HepG2 (cell line): ENCODE results near the gene SKA2. TPM values are rescaled to one million over a fixed set of nuclear protein-coding genes. Genes with fewer than 3 reads are reported as not detected.

Source experiments
- CCDC6 ChIP-seq: sonication (generic); formaldehyde crosslinking; IDR thresholded peaks from 2 replicates; pipeline ENCODE4 v1.8.1; 2022; ENCODE audit warnings: mild to moderate bottlenecking, missing genetic modification reagents, moderate library complexity
- HOXA3 ChIP-seq: sonication (generic); formaldehyde crosslinking; IDR thresholded peaks from 2 replicates; pipeline ENCODE4 v1.5.0; 2020; ENCODE audit warnings: missing genetic modification reagents
- HOXA9 ChIP-seq: sonication (generic); formaldehyde crosslinking; IDR thresholded peaks from 2 replicates; pipeline ENCODE4 v1.8.1; 2022; ENCODE audit warnings: missing genetic modification reagents, mild to moderate bottlenecking, moderate library complexity, borderline replicate concordance
- NFIB ChIP-seq: sonication (generic); formaldehyde crosslinking; IDR thresholded peaks from 2 replicates; pipeline ENCODE4 v1.9.0; 2021; ENCODE audit warnings: missing genetic modification reagents, mild to moderate bottlenecking, borderline replicate concordance
- ONECUT2 ChIP-seq: sonication (generic); formaldehyde crosslinking; IDR thresholded peaks from 2 replicates; pipeline ENCODE4 v1.4.0; 2020; ENCODE audit warnings: missing genetic modification reagents
- PTBP1 ChIP-seq: fragments of 200-400 bp; formaldehyde crosslinking; IDR thresholded peaks from 2 replicates; pipeline ENCODE4 v1.6.1; 2018; ENCODE audit warnings: low read length, low read depth; ENCODE audit not compliant: poor library complexity, severe bottlenecking
- SALL2 ChIP-seq: sonication (generic); formaldehyde crosslinking; IDR thresholded peaks from 2 replicates; pipeline ENCODE4 v1.8.1; 2023; ENCODE audit warnings: mild to moderate bottlenecking, missing genetic modification reagents, inconsistent platforms
- SIN3B ChIP-seq: fragments of 150-350 bp; IDR thresholded peaks from 2 replicates; pipeline ENCODE4 v1.6.1; 2014; ENCODE audit warnings: low read length
- SP4 ChIP-seq: sonication (generic); formaldehyde crosslinking; IDR thresholded peaks from 2 replicates; pipeline ENCODE4 v1.8.1; 2023; ENCODE audit warnings: mild to moderate bottlenecking, missing genetic modification reagents
- ZFP36L1 ChIP-seq: sonication (generic); formaldehyde crosslinking; IDR thresholded peaks from 2 replicates; pipeline ENCODE4 v1.8.0; 2022; ENCODE audit warnings: mild to moderate bottlenecking, missing genetic modification reagents, moderate library complexity
- ZNF350 ChIP-seq: sonication (generic); formaldehyde crosslinking; IDR thresholded peaks from 2 replicates; pipeline ENCODE4 v1.4.0; 2020; ENCODE audit warnings: mild to moderate bottlenecking, low read depth, missing genetic modification reagents, borderline replicate concordance
- ZNF367 ChIP-seq: sonication (generic); formaldehyde crosslinking; IDR thresholded peaks from 2 replicates; pipeline ENCODE4 v1.4.0; 2020; ENCODE audit warnings: missing genetic modification reagents, borderline replicate concordance
- ZNF432 ChIP-seq: sonication (generic); formaldehyde crosslinking; IDR thresholded peaks from 2 replicates; pipeline ENCODE4 v1.5.0; 2020; ENCODE audit warnings: missing genetic modification reagents, mild to moderate bottlenecking, borderline replicate concordance
- ZNF460 ChIP-seq: sonication (generic); formaldehyde crosslinking; IDR thresholded peaks from 2 replicates; pipeline ENCODE4 v1.5.1; 2020; ENCODE audit warnings: missing genetic modification reagents, mild to moderate bottlenecking, borderline replicate concordance
- ZNF720 ChIP-seq: sonication (generic); formaldehyde crosslinking; IDR thresholded peaks from 2 replicates; pipeline ENCODE4 v1.4.0; 2020; ENCODE audit warnings: missing genetic modification reagents
- ZNF775 ChIP-seq: sonication (generic); formaldehyde crosslinking; IDR thresholded peaks from 2 replicates; pipeline ENCODE4 v1.4.0; 2020; ENCODE audit warnings: missing genetic modification reagents, mild to moderate bottlenecking, moderate library complexity, borderline replicate concordance
- ZSCAN20 ChIP-seq: sonication (generic); formaldehyde crosslinking; IDR thresholded peaks from 2 replicates; pipeline ENCODE4 v1.4.0; 2020; ENCODE audit warnings: missing genetic modification reagents, mild to moderate bottlenecking, borderline replicate concordance
- ZSCAN21 ChIP-seq: sonication (generic); formaldehyde crosslinking; IDR thresholded peaks from 2 replicates; pipeline ENCODE4 v1.8.0; 2022; ENCODE audit warnings: mild to moderate bottlenecking, missing genetic modification reagents, moderate library complexity, borderline replicate concordance
- polyA plus RNA-seq, 8 experiments: library from polyadenylated mRNA; depleted of rRNA in 3 of 8; stranded (reverse) in 7 of 8; unstranded in 1 of 8; fragments of >200 nt; fragmentation: Illumina TruSeq in 4 of 8; extraction: Trizol in 4 of 8; gene quantifications; 2 replicates each; pipeline versions ENCODE4 v1.2.1 to v1.2.3, GENCODE V29; 2011 to 2016; ENCODE audit warnings: low read depth in 4 of 8, missing spikeins in 1 of 8, mixed read lengths in 1 of 8; ENCODE audit not compliant: insufficient read depth in 1 of 8
- total RNA-seq, 5 experiments: library from RNA; depleted of rRNA; stranded (reverse); fragments of >200 nt; fragmentation: Illumina TruSeq; extraction: Trizol; gene quantifications; 2 replicates each; pipeline ENCODE4 v1.2.3, GENCODE V29; 2016; ENCODE audit warnings: low read depth in 1 of 5
- TF ChIP-seq, protein P1 (sequence below): sonication (generic); formaldehyde crosslinking; IDR thresholded peaks from 2 replicates; pipeline ENCODE4 v1.9.0; 2022; ENCODE audit warnings: missing genetic modification reagents, mild to moderate bottlenecking, borderline replicate concordance
- TF ChIP-seq, protein P2 (sequence below): sonication (generic); formaldehyde crosslinking; IDR thresholded peaks from 2 replicates; pipeline ENCODE4 v1.4.0; 2020; ENCODE audit warnings: missing genetic modification reagents, borderline replicate concordance
- TF ChIP-seq, protein P3 (sequence below), 2 experiments: fragments of 450-650 bp in 1 of 2; sonication (generic) in 1 of 2; formaldehyde crosslinking; IDR thresholded peaks; 2 replicates each; pipeline versions ENCODE4 v1.5.0 to v1.8.0; 2020 to 2022; ENCODE audit warnings: mild to moderate bottlenecking in 1 of 2, missing genetic modification reagents in 1 of 2
- TF ChIP-seq, protein P4 (sequence below): sonication (generic); formaldehyde crosslinking; conservative IDR thresholded peaks from 2 replicates; pipeline ENCODE4 v1.8.1; 2023; ENCODE audit warnings: missing genetic modification reagents

The SKA2 gene
- total and polyA plus RNA-seq, 2 of the 13 experiments (the other 11 are each of a cell fraction or from before 2014, with no cell fraction given): 18.6 to 91.8 TPM

DNA sequence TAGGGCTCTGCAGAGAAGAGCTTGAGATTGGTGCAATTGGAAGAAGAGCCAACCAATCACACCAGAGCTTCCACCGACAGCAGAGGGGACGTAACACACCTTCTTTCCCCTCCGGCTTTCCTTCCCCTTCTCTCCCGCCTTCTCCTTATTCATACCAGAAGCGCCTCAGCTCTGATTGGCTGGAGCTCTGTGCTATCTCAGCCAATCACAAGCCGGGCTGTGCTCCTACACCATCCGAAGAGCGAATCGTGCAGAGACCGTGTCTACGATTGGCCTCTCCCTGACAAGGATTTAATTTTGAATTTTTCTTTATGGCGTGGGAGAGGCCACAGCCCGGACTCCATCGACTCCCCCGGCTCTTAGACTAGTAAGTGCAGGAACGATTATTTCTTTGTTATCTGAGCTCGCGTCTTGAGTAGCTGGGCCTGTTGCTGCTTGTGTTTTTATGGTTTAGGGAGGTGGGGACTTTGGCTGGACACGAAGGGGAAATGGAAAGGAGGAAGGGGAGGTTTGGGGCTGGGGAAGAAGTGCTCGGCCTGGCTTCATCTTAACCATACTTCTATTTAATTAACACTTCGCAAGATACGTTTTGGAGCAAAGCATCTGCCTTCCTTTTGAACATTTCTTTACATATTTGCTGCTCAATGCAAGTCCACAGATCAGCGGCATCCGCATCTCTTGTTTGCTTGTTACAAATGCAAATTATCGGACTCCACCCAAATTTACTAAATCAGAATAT is 622 bp upstream of the SKA2 start, which contains the start of gene PRR11 (continued):
- TF ChIP-seq, protein P1, sequence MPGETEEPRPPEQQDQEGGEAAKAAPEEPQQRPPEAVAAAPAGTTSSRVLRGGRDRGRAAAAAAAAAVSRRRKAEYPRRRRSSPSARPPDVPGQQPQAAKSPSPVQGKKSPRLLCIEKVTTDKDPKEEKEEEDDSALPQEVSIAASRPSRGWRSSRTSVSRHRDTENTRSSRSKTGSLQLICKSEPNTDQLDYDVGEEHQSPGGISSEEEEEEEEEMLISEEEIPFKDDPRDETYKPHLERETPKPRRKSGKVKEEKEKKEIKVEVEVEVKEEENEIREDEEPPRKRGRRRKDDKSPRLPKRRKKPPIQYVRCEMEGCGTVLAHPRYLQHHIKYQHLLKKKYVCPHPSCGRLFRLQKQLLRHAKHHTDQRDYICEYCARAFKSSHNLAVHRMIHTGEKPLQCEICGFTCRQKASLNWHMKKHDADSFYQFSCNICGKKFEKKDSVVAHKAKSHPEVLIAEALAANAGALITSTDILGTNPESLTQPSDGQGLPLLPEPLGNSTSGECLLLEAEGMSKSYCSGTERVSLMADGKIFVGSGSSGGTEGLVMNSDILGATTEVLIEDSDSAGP (CRISPR knock-in tag): no peak
- TF ChIP-seq ZNF720 (CRISPR knock-in tag): no peak
- no peak; the same call in 1 of the 2 replicates for TF ChIP-seq ZNF775 (CRISPR knock-in tag)
- no peak for TF ChIP-seq NFIB
- TF ChIP-seq ZFP36L1 (CRISPR knock-in tag): peak; percentile 100
- no peak for TF ChIP-seq ZNF350 (CRISPR knock-in tag)
- no peak for TF ChIP-seq HOXA3 (CRISPR knock-in tag)
- peak; percentile 79; the same call in 1 of the 2 replicates for TF ChIP-seq CCDC6
- no peak for TF ChIP-seq SALL2
- TF ChIP-seq ZNF460: no peak; the same call in 1 of the 2 replicates
- TF ChIP-seq HOXA9 (CRISPR knock-in tag): peak; percentile 58; the same call in 1 of the 2 replicates
- TF ChIP-seq SIN3B: peak; percentile 97
- TF ChIP-seq ZSCAN21 (CRISPR knock-in tag): peak; percentile 88; the same call in 1 of the 2 replicates
- TF ChIP-seq PTBP1: no peak
- peak; percentile 46; the same call in 1 of the 2 replicates for TF ChIP-seq SP4
- TF ChIP-seq, protein P2, sequence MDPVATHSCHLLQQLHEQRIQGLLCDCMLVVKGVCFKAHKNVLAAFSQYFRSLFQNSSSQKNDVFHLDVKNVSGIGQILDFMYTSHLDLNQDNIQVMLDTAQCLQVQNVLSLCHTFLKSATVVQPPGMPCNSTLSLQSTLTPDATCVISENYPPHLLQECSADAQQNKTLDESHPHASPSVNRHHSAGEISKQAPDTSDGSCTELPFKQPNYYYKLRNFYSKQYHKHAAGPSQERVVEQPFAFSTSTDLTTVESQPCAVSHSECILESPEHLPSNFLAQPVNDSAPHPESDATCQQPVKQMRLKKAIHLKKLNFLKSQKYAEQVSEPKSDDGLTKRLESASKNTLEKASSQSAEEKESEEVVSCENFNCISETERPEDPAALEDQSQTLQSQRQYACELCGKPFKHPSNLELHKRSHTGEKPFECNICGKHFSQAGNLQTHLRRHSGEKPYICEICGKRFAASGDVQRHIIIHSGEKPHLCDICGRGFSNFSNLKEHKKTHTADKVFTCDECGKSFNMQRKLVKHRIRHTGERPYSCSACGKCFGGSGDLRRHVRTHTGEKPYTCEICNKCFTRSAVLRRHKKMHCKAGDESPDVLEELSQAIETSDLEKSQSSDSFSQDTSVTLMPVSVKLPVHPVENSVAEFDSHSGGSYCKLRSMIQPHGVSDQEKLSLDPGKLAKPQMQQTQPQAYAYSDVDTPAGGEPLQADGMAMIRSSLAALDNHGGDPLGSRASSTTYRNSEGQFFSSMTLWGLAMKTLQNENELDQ (CRISPR knock-in tag): no peak
- TF ChIP-seq ONECUT2 (CRISPR knock-in tag): no peak
- no peak for TF ChIP-seq ZNF432
- TF ChIP-seq, protein P3, sequence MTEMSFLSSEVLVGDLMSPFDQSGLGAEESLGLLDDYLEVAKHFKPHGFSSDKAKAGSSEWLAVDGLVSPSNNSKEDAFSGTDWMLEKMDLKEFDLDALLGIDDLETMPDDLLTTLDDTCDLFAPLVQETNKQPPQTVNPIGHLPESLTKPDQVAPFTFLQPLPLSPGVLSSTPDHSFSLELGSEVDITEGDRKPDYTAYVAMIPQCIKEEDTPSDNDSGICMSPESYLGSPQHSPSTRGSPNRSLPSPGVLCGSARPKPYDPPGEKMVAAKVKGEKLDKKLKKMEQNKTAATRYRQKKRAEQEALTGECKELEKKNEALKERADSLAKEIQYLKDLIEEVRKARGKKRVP (CRISPR knock-in tag; IDR thresholded peaks at IDR 0.05): peak in 1 of 2 experiments; percentile 82; a peak in 2 of 4 replicates
- TF ChIP-seq ZSCAN20 (CRISPR knock-in tag): no peak
- TF ChIP-seq, protein P4, sequence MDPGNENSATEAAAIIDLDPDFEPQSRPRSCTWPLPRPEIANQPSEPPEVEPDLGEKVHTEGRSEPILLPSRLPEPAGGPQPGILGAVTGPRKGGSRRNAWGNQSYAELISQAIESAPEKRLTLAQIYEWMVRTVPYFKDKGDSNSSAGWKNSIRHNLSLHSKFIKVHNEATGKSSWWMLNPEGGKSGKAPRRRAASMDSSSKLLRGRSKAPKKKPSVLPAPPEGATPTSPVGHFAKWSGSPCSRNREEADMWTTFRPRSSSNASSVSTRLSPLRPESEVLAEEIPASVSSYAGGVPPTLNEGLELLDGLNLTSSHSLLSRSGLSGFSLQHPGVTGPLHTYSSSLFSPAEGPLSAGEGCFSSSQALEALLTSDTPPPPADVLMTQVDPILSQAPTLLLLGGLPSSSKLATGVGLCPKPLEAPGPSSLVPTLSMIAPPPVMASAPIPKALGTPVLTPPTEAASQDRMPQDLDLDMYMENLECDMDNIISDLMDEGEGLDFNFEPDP: 0 out of 2 replicates have a peak, but pooled peaks have one; percentile 56
- peak; percentile 91; the same call in 1 of the 2 replicates for TF ChIP-seq ZNF367
